ENCODE results near the gene THBS3. TPM values are rescaled to one million over a fixed set of nuclear protein-coding genes. Genes with fewer than 3 reads are reported as not detected.
A peak's percentile ranks its signal among the peaks of the same experiment; 100 is the strongest.
"Not testable (repeated sequence)": the region's sequence is repeated elsewhere in the genome, so short reads cannot be mapped to it uniquely, and the experiment has no call there.

THBS3 gene
- polyA plus RNA-seq, 3 donors, result 35.1 to 51.0 (median 35.4) TPM

DNA sequence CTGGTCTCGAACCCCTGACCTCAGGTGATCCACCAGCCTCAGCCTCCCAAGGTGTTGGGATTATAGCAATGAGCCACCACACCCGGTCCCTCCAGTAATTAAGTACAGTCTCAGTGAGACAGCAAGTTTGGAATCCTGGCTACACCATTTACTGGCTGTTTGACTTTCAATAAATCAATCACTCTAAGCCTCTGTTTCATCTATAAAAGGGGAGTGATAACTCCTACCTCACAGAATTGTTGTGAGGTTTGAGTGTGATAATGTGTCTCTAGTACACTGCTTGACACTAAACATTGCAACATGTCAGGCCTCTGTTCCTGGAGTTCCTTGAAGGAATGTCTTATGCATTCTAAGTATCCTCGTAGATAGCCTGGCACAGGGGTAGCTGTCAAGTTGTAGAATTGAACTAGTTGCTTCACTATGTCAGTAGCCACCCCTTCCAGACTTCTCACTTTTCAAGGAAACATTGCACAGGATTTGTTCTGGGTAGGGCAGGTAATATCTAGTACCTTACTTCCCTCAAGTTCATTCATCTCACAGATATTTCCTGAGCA, 35.2 kb upstream of the THBS3 start:
- DNase-seq (ENCODE audit: extremely low read depth in 1 of 11, low read depth in 9 of 11, low spot score in 4 of 11), result no peak

DNA sequence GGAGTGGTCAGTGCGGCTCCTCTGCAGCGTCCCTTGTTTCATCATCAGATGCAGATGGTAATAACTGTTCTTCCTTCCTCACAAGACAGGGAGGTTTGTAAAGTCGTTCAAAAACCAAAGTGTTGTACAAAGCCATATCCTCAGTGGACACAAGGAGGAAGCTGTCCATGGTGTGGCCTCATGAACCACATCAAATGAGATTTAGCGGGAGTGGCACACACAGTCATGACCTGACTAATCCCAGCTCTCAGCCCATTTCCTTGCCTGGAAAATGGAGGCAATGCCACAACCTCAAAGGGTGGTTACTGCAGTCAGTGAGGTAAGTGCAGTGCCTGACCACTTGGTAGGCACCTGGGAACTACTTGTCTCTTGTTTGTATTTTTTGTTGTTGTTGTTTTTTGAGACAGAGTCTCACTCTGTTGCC, 34.2 kb upstream of the THBS3 start:
- no peak for DNase-seq (ENCODE audit: extremely low read depth in 1 of 11, low read depth in 9 of 11, low spot score in 4 of 11)

- peak in 2 of 11 donors; percentile 74 to 83 for DNase-seq (ENCODE audit: extremely low read depth in 1 of 11, low read depth in 9 of 11, low spot score in 4 of 11)
Measured at GRCh38 chr1:155241069-155241679, 33.5 kb upstream of the THBS3 start.

DNA sequence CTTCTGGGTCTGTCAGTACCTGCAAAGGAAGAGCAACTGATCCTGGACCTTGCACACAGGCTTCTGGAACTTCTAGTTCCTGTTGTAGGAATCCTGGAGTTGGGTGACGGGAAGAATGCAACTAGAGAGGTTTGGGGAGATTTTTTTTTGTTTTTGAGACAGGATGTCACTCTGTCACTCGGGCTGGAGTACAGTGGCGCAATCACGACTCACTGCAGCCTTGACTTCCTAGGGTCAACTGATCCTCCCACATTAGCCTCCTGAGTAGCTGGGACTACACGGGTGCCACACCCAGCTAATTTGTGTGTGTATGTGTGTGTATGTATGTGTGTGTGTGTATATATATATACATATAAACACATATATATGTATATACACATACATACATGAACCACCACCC, 28.8 kb upstream of the THBS3 start:
- no peak for DNase-seq (ENCODE audit: extremely low read depth in 1 of 11, low read depth in 9 of 11, low spot score in 4 of 11)

DNA sequence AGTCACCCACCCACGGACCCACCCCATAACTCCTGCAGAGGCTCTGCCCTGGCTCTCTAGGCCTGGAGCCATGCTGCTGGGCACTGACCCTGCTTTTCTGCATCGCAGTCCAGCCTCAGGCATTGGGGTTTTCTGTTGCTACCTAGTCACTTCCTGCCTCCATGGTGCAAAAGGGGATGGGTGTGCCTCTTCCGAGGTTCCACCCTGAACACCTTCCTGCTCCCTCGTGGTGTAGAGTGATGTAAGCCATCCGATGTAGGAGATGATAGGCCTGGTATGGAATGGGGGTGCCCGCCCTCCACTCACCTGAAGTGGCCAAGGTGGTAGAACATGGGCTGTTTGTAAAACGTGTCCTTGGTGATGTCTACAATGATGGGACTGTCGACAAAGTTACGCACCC, 27.7 kb upstream of the THBS3 start:
- DNase-seq (ENCODE audit: extremely low read depth in 1 of 11, low read depth in 9 of 11, low spot score in 4 of 11), result not testable (repeated sequence)

- not testable (repeated sequence) for DNase-seq (ENCODE audit: extremely low read depth in 1 of 11, low read depth in 9 of 11, low spot score in 4 of 11)
Measured at GRCh38 chr1:155233502-155233901, 25.8 kb upstream of the THBS3 start.

GRCh38 chr1:155232001-155232978, 24.6 kb upstream of the THBS3 start:
- DNase-seq (ENCODE audit: extremely low read depth in 1 of 11, low read depth in 9 of 11, low spot score in 4 of 11), result not testable (repeated sequence)

- not testable (repeated sequence) for DNase-seq (ENCODE audit: extremely low read depth in 1 of 11, low read depth in 9 of 11, low spot score in 4 of 11)
Measured at GRCh38 chr1:155231302-155231701, 23.6 kb upstream of the THBS3 start.

DNA sequence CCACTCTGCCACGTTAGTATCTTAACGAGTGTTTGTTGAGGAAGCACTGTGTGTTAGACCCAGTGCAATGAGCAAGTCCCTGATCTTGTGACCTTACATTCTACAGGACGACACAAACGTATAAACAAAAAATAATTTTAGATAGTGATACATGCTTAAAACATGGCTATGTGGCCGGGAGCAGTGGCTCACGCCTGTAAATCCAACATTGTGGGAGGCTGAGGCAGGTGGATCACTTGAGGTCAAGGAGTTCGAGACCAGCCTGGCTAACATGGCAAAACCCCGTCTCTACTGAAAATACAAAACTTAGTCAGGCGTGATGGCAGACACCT, 20.4 kb upstream of the THBS3 start:
- DNase-seq (ENCODE audit: extremely low read depth in 1 of 11, low read depth in 9 of 11, low spot score in 4 of 11), result no peak

DNA sequence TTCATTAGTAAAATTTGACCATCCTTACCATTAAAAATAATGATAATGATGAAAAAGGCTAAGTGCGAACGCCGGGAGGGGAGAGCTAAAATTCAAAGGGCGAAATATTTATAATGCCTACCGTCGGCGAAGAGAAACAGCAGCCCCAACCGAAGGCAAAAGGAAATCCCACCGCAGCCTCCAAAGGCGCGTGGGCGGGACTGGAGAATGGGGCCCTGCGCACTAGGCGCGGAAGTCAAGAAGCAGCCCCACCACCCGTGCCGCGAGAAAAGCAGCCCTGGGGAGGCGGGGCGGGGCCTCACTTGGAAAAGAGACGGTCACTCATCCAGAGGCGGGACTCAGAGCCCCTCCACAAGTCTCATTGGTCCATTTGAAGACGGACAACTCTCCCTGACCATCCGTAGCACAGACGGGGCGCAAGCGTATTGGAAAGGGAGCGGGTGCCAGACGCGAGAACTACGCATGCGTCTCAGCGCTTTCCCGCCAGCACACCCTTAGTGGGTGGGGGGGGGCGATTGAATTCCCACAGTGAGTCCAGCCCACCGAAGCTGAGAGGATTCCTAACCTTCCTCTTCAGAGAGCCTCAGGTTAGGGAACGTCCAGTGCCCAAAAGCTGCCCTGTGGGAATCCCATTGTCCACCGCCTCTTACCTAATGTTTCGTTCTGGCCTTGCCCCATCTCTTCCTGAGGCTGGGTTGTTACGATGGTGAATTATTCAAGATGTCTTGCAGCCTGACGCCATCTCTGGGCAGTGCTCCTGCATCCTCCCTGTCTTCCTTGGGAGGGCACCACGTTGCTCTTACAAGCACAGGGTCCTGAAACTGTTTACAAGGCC, 19.8 kb upstream of the THBS3 start:
- peak; percentile 96 to 100 (median 99) for DNase-seq (ENCODE audit: extremely low read depth in 1 of 11, low read depth in 9 of 11, low spot score in 4 of 11)

GRCh38 chr1:155226910-155227260, 19.2 kb upstream of the THBS3 start:
- DNase-seq (ENCODE audit: extremely low read depth in 1 of 11, low read depth in 9 of 11, low spot score in 4 of 11), result peak in 2 of 11 donors; percentile 49 to 94

- DNase-seq (ENCODE audit: extremely low read depth in 1 of 11, low read depth in 9 of 11, low spot score in 4 of 11), result peak in 2 of 11 donors; percentile 71 to 90
Measured at GRCh38 chr1:155226188-155226909, 18.7 kb upstream of the THBS3 start.

- DNase-seq (ENCODE audit: extremely low read depth in 1 of 11, low read depth in 9 of 11, low spot score in 4 of 11), result not testable (repeated sequence)
Measured at GRCh38 chr1:155225404-155225759, 17.7 kb upstream of the THBS3 start.

DNA sequence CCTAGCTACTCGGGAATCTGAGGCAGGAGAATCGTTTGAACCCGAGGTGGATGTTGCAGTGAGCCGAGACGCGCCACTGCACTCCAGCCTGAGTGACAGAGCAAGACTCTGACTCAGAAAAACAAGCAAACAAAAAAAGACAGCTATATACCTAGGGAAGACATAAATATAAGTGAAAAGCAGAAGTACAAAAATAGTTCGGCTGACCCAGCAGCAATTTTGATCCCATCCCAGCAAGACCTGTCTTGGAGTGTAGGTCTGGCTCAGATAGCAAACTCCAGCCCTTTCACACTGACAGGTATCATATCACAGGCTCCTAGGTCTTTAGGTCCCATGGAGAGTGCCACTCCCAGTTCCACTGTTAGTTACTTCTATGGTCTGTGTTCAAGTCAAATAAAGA, 15.3 kb upstream of the THBS3 start:
- no peak for DNase-seq (ENCODE audit: extremely low read depth in 1 of 11, low read depth in 9 of 11, low spot score in 4 of 11)

GRCh38 chr1:155220211-155220965, 12.7 kb upstream of the THBS3 start:
- not testable (repeated sequence) for DNase-seq (ENCODE audit: extremely low read depth in 1 of 11, low read depth in 9 of 11, low spot score in 4 of 11)

GRCh38 chr1:155219592-155220031, 11.9 kb upstream of the THBS3 start:
- peak in 1 of 11 donors; percentile 84 for DNase-seq (ENCODE audit: extremely low read depth in 1 of 11, low read depth in 9 of 11, low spot score in 4 of 11)

GRCh38 chr1:155218854-155219591, 11.3 kb upstream of the THBS3 start:
- DNase-seq (ENCODE audit: extremely low read depth in 1 of 11, low read depth in 9 of 11, low spot score in 4 of 11), result peak in 2 of 11 donors; percentile 94 to 98

All from renal cortex interstitium (tissue), 11 donors.